ENCODE measurements around the gene IQSEC1.

The IQSEC1 gene

GRCh38 chr3:12947504-12948369, 125.5 kb downstream of the IQSEC1 start:
- peak; percentile 23 for DNase-seq (ENCODE audit: low read depth)
- H3K4me3 ChIP-seq (ENCODE audit: low read depth, low read length): no peak overlapping the region
- TF ChIP-seq, protein P1, sequence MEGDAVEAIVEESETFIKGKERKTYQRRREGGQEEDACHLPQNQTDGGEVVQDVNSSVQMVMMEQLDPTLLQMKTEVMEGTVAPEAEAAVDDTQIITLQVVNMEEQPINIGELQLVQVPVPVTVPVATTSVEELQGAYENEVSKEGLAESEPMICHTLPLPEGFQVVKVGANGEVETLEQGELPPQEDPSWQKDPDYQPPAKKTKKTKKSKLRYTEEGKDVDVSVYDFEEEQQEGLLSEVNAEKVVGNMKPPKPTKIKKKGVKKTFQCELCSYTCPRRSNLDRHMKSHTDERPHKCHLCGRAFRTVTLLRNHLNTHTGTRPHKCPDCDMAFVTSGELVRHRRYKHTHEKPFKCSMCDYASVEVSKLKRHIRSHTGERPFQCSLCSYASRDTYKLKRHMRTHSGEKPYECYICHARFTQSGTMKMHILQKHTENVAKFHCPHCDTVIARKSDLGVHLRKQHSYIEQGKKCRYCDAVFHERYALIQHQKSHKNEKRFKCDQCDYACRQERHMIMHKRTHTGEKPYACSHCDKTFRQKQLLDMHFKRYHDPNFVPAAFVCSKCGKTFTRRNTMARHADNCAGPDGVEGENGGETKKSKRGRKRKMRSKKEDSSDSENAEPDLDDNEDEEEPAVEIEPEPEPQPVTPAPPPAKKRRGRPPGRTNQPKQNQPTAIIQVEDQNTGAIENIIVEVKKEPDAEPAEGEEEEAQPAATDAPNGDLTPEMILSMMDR (IDR thresholded peaks at IDR 0.05; ENCODE audit: low read depth, low read length): peak; percentile 16
- TF ChIP-seq MAX (IDR thresholded peaks at IDR 0.05; ENCODE audit: low read depth, low read length): no peak
- no peak for TF ChIP-seq POLR2A (IDR thresholded peaks at IDR 0.05; ENCODE audit: extremely low read depth, insufficient read length)
- TF ChIP-seq MYC (IDR thresholded peaks at IDR 0.05; ENCODE audit: low read depth, low read length): no peak

- no peak for DNase-seq (ENCODE audit: low read depth)
- H3K4me3 ChIP-seq (ENCODE audit: low read depth, low read length): no peak overlapping the region
- no peak for TF ChIP-seq MAX (IDR thresholded peaks at IDR 0.05; ENCODE audit: low read depth, low read length)
- no peak for TF ChIP-seq MYC (IDR thresholded peaks at IDR 0.05; ENCODE audit: low read depth, low read length)
- no peak for TF ChIP-seq POLR2A (IDR thresholded peaks at IDR 0.05; ENCODE audit: extremely low read depth, insufficient read length)
Measured at GRCh38 chr3:12946649-12947316, 126.4 kb downstream of the IQSEC1 start.

- H3K4me3 ChIP-seq (ENCODE audit: low read depth, low read length): no peak overlapping the region
- TF ChIP-seq POLR2A (IDR thresholded peaks at IDR 0.05; ENCODE audit: extremely low read depth, insufficient read length) (no peak), MYC (IDR thresholded peaks at IDR 0.05; ENCODE audit: low read depth, low read length) (no peak), MAX (IDR thresholded peaks at IDR 0.05; ENCODE audit: low read depth, low read length) (no peak)
- TF ChIP-seq, protein P1 (IDR thresholded peaks at IDR 0.05; ENCODE audit: low read depth, low read length): no peak
- DNase-seq (ENCODE audit: low read depth): no peak
Measured at GRCh38 chr3:12946251-12946648, 127.0 kb downstream of the IQSEC1 start.

DNA sequence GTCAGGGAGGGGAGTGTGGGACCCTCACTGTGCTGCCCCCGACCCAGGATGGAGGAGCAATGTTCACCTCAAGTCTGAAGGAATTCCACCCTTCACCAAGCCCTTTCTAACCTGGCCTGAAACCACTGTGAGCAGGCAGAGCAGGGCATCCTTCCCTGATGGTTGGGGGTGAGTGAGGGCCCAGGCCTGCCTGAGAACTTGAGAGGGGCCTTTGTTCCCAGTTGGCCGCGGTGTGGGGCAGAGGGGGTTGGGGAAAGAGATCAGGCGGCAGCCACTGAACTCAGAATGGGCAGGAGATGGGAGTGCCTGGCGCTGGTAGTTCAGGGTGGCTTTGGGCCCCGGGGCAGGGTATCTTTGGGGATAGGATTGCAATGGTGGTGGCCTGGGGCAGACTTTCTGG, 128.4 kb downstream of the IQSEC1 start:
- TF ChIP-seq, protein P1 (IDR thresholded peaks at IDR 0.05; ENCODE audit: low read depth, low read length): no peak
- no peak for TF ChIP-seq POLR2A (IDR thresholded peaks at IDR 0.05; ENCODE audit: extremely low read depth, insufficient read length)
- no peak for TF ChIP-seq MAX (IDR thresholded peaks at IDR 0.05; ENCODE audit: low read depth, low read length)
- no peak for TF ChIP-seq MYC (IDR thresholded peaks at IDR 0.05; ENCODE audit: low read depth, low read length)
- no peak overlapping the region for H3K4me3 ChIP-seq (ENCODE audit: low read depth, low read length)
- no peak for DNase-seq (ENCODE audit: low read depth)

DNA sequence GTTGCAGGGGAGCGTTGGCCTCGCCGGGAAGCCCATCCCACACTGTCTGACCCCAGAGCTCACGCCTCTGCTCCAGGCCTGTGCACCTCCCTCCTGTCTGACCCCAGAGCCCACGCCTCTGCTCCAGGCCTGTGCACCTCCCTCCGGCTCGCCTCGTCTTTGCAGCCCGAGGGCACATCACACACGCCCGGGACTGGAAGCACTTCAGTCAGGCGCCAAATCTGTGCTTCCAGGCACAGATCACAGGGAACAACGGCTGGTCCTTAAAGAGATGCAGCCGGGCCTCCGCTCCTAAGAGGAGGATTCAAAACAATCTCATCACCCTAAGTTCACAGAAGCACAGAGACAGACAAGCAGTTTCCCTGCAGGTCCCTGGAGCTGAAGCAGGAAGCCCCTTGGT, 128.8 kb downstream of the IQSEC1 start:
- DNase-seq (ENCODE audit: low read depth): no peak
- TF ChIP-seq MAX (IDR thresholded peaks at IDR 0.05; ENCODE audit: low read depth, low read length): no peak
- no peak for TF ChIP-seq MYC (IDR thresholded peaks at IDR 0.05; ENCODE audit: low read depth, low read length)
- no peak for TF ChIP-seq POLR2A (IDR thresholded peaks at IDR 0.05; ENCODE audit: extremely low read depth, insufficient read length)
- TF ChIP-seq, protein P1 (IDR thresholded peaks at IDR 0.05; ENCODE audit: low read depth, low read length): no peak
- H3K4me3 ChIP-seq (ENCODE audit: low read depth, low read length): no peak overlapping the region
